Measurements from ENCODE around the gene SEMA3D.

SEMA3D gene

DNA sequence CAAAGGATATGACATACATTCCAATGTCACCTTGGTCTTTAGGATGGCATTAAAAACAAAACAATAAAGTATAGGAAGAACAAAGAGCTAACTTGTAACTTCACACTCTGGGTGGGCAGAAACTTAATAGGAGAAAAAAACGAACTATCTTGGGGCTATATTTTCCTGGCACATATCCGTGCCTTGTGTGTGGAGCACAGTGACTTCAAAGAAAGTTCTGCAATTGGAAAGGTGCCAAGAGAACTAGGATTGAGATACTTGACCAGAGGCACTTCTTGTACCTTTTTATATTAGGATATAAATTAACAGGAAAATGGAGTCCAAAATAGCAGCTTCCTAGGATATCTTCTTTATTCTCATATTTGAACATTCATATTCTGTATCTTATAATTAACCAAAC lies 148.4 kb downstream of the SEMA3D start:
- Histone ChIP-seq H4K20me1 (ENCODE audit: insufficient read depth, low read length) (no peaks in the 10 kb centered on the region), H3K4me1 (ENCODE audit: low read length) (peaks cover 15% of the 10 kb centered on the region; the same call in 1 of the 2 replicates), H3K27ac (ENCODE audit: low read length) (no peak overlapping the region), H3K79me2 (ENCODE audit: low read length) (no peaks in the 10 kb centered on the region), H3K9me3 (ENCODE audit: insufficient read depth, low read length) (no peaks in the 10 kb centered on the region), H3K9ac (ENCODE audit: low read length) (no peak overlapping the region), H3K4me2 (ENCODE audit: low read length) (no peak overlapping the region), H3K4me3 (ENCODE audit: low read length) (no peak overlapping the region), H3K27me3 (ENCODE audit: low read depth, low read length) (no peaks in the 10 kb centered on the region), H3K36me3 (replicated peaks; ENCODE audit: low read depth, low read length) (no peaks in the 10 kb centered on the region), H2AFZ (ENCODE audit: low read depth, low read length) (no peak overlapping the region)
- no peak for TF ChIP-seq EZH2phosphoT487 (IDR thresholded peaks at IDR 0.05; ENCODE audit: low read depth)
- TF ChIP-seq, protein P1, sequence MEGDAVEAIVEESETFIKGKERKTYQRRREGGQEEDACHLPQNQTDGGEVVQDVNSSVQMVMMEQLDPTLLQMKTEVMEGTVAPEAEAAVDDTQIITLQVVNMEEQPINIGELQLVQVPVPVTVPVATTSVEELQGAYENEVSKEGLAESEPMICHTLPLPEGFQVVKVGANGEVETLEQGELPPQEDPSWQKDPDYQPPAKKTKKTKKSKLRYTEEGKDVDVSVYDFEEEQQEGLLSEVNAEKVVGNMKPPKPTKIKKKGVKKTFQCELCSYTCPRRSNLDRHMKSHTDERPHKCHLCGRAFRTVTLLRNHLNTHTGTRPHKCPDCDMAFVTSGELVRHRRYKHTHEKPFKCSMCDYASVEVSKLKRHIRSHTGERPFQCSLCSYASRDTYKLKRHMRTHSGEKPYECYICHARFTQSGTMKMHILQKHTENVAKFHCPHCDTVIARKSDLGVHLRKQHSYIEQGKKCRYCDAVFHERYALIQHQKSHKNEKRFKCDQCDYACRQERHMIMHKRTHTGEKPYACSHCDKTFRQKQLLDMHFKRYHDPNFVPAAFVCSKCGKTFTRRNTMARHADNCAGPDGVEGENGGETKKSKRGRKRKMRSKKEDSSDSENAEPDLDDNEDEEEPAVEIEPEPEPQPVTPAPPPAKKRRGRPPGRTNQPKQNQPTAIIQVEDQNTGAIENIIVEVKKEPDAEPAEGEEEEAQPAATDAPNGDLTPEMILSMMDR (IDR thresholded peaks at IDR 0.05; ENCODE audit: low read depth, low read length) = no peak

DNA sequence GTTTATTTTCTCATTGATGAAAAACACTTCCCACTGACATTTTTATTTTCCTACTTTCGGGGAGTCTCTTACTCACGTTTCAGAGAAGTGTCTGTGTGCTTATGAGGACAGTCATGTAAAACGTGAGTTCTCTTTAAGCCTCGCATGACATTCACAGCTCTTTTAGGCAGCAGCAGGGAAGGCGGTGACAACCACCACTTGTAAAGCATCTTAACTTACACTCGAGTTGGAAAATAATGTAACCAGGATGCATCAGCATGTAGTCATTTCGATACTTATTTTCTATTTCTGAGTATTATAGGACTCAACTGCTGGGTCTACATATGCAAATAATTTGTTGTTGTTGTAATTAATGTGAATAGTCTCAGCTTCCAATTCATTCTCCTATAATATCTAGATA lies 153.6 kb downstream of the SEMA3D start:
- Histone ChIP-seq H3K9me3 (ENCODE audit: insufficient read depth, low read length) (no peaks in the 10 kb centered on the region), H2AFZ (ENCODE audit: low read depth, low read length) (no peak overlapping the region), H3K9ac (ENCODE audit: low read length) (no peak overlapping the region), H3K4me1 (ENCODE audit: low read length) (peaks cover 4% of the 10 kb centered on the region; the same call in 1 of the 2 replicates), H3K79me2 (ENCODE audit: low read length) (no peaks in the 10 kb centered on the region), H4K20me1 (ENCODE audit: insufficient read depth, low read length) (no peaks in the 10 kb centered on the region), H3K27ac (ENCODE audit: low read length) (no peak overlapping the region), H3K4me3 (ENCODE audit: low read length) (no peak overlapping the region), H3K27me3 (ENCODE audit: low read depth, low read length) (peaks cover 4% of the 10 kb centered on the region; the same call in 1 of the 2 replicates), H3K36me3 (replicated peaks; ENCODE audit: low read depth, low read length) (no peaks in the 10 kb centered on the region), H3K4me2 (ENCODE audit: low read length) (peak overlapping the region; percentile 4)
- no peak for TF ChIP-seq EZH2phosphoT487 (IDR thresholded peaks at IDR 0.05; ENCODE audit: low read depth)
- TF ChIP-seq, protein P1 (IDR thresholded peaks at IDR 0.05; ENCODE audit: low read depth, low read length) = no peak

DNA sequence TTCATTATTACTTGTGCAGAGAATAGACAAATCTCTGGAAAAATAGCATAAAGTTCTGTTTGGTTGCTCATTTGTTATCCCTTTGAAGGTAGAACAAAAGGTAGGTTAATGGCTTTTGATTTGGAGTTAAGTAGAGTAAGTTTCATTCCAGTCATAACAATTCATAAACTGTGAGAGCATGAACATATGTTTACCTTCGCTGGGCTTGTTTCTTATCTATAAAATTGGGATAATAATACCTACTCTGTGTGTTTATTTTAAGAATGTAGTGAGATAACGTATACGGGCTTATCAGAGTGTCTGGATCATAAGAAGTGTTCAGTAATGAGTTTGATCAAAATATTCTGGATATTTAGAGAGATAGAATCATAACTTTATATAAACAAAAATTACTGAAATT lies 155.4 kb downstream of the SEMA3D start:
- Histone ChIP-seq H3K9me3 (ENCODE audit: insufficient read depth, low read length) (no peaks in the 10 kb centered on the region), H4K20me1 (ENCODE audit: insufficient read depth, low read length) (no peaks in the 10 kb centered on the region), H3K4me3 (ENCODE audit: low read length) (no peak overlapping the region), H2AFZ (ENCODE audit: low read depth, low read length) (no peak overlapping the region), H3K27ac (ENCODE audit: low read length) (no peak overlapping the region), H3K9ac (ENCODE audit: low read length) (no peak overlapping the region), H3K79me2 (ENCODE audit: low read length) (no peaks in the 10 kb centered on the region), H3K4me1 (ENCODE audit: low read length) (peaks cover 4% of the 10 kb centered on the region; the same call in 1 of the 2 replicates), H3K4me2 (ENCODE audit: low read length) (no peak overlapping the region), H3K27me3 (ENCODE audit: low read depth, low read length) (peaks cover 4% of the 10 kb centered on the region; the same call in 1 of the 2 replicates), H3K36me3 (replicated peaks; ENCODE audit: low read depth, low read length) (no peaks in the 10 kb centered on the region)
- no peak for TF ChIP-seq EZH2phosphoT487 (IDR thresholded peaks at IDR 0.05; ENCODE audit: low read depth)
- TF ChIP-seq, protein P1 (IDR thresholded peaks at IDR 0.05; ENCODE audit: low read depth, low read length) = no peak

DNA sequence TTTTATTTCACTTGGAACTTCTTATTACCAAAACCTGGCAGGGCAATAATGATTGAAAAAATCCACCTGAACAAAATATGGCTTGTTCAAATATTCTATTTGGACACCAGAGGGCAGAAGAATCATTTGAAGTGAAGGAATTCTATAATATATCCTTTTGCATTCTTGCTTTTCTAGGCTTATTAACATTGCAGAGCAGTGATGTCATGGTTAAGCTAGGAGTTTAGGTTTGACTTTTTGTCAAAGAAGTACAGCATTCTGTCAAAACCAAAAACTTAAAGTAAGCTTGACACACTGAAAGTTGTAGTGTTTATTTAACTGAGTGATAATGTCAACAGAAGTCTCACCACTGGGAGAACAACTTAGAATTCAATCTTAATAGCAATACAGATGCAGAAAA lies 156.0 kb downstream of the SEMA3D start:
- Histone ChIP-seq H4K20me1 (ENCODE audit: insufficient read depth, low read length) (no peaks in the 10 kb centered on the region), H3K9ac (ENCODE audit: low read length) (no peak overlapping the region), H3K79me2 (ENCODE audit: low read length) (no peaks in the 10 kb centered on the region), H3K36me3 (replicated peaks; ENCODE audit: low read depth, low read length) (no peaks in the 10 kb centered on the region), H3K27me3 (ENCODE audit: low read depth, low read length) (peaks cover 4% of the 10 kb centered on the region; the same call in 1 of the 2 replicates), H3K4me3 (ENCODE audit: low read length) (no peak overlapping the region), H3K9me3 (ENCODE audit: insufficient read depth, low read length) (no peaks in the 10 kb centered on the region), H3K4me1 (ENCODE audit: low read length) (peaks cover 4% of the 10 kb centered on the region; the same call in 1 of the 2 replicates), H2AFZ (ENCODE audit: low read depth, low read length) (no peak overlapping the region), H3K27ac (ENCODE audit: low read length) (no peak overlapping the region), H3K4me2 (ENCODE audit: low read length) (no peak overlapping the region)
- TF ChIP-seq, protein P1 (IDR thresholded peaks at IDR 0.05; ENCODE audit: low read depth, low read length) = peak; percentile 77
- TF ChIP-seq EZH2phosphoT487 (IDR thresholded peaks at IDR 0.05; ENCODE audit: low read depth) = no peak
